GM12801 (cell line): ENCODE measurements around the gene XXYLT1.

ENCODE experiments used
- TF ChIP-seq, protein P1 (sequence below): IDR thresholded peaks from one replicate; pipeline ENCODE4 v1.5.1; 2011; ENCODE audit warnings: control low read depth; ENCODE audit not compliant: insufficient read length; ENCODE audit errors: extremely low read depth

The XXYLT1 gene

DNA sequence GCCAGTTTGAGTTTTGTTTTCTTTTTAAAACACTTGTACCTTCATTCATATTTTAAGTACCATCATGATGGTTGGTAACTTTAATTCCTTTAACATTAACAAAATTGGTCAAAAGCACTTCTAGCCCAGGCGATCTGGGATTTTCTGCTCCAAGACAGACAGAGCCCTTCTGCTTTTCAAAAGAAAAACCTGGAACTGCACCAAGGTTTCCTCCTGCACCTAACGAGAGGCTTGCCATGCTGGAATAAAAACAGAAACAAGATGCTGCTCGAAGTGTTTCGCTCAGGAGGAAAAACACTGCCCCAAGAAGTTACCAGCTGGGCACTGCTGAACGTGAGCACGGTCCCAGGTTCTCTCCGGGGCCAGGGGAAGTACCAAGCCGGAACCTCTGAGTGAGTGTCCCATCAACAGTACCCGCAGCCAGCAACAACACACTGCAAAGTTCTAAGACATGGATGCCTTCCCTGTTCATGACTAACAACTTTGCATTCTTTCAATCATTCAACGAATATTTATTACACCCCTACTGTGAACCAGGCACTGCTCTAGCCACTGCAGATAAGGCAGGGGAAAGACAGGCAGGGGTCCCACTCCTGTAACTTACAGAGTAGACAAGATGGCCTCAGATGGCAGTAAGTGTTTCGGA is 98.8 kb downstream of the XXYLT1 start:
- TF ChIP-seq, protein P1, sequence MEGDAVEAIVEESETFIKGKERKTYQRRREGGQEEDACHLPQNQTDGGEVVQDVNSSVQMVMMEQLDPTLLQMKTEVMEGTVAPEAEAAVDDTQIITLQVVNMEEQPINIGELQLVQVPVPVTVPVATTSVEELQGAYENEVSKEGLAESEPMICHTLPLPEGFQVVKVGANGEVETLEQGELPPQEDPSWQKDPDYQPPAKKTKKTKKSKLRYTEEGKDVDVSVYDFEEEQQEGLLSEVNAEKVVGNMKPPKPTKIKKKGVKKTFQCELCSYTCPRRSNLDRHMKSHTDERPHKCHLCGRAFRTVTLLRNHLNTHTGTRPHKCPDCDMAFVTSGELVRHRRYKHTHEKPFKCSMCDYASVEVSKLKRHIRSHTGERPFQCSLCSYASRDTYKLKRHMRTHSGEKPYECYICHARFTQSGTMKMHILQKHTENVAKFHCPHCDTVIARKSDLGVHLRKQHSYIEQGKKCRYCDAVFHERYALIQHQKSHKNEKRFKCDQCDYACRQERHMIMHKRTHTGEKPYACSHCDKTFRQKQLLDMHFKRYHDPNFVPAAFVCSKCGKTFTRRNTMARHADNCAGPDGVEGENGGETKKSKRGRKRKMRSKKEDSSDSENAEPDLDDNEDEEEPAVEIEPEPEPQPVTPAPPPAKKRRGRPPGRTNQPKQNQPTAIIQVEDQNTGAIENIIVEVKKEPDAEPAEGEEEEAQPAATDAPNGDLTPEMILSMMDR = no peak

GRCh38 chr3:195171093-195171873 is 99.7 kb downstream of the XXYLT1 start:
- TF ChIP-seq, protein P1 = no peak

- TF ChIP-seq, protein P1 = no peak
Observed at GRCh38 chr3:195170496-195170895, 100.5 kb downstream of the XXYLT1 start.

DNA sequence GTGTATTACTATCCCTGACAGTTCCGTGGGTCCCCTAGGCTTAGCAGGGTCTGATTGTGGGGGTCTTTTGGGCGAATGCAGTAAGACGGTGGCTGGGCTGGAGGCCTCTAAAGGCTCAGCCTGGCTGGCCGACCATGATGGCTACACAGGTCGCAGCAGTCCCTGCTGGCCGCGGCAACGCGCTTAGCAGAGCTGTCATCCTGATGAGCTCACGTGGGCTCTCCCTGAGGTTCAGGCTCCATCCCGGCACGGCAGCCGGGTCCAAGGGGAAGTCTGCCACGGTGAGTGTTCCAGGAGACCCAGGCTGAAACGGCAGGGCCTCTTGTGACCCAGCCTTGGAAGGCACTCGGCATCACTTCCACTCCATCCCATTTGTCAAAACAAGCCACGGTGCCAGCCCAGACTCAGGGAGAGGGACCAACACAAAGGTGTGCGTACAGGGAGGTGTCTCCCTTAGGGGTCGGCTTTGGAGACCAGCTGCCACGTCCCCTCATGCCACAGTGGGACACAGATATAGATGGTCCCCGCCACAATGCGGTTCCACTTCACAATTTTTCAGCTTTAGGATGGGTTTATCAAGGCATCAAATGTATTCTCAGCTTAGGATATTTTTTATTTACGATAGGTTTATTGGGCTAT is 101.8 kb downstream of the XXYLT1 start:
- TF ChIP-seq, protein P1 = no peak

DNA sequence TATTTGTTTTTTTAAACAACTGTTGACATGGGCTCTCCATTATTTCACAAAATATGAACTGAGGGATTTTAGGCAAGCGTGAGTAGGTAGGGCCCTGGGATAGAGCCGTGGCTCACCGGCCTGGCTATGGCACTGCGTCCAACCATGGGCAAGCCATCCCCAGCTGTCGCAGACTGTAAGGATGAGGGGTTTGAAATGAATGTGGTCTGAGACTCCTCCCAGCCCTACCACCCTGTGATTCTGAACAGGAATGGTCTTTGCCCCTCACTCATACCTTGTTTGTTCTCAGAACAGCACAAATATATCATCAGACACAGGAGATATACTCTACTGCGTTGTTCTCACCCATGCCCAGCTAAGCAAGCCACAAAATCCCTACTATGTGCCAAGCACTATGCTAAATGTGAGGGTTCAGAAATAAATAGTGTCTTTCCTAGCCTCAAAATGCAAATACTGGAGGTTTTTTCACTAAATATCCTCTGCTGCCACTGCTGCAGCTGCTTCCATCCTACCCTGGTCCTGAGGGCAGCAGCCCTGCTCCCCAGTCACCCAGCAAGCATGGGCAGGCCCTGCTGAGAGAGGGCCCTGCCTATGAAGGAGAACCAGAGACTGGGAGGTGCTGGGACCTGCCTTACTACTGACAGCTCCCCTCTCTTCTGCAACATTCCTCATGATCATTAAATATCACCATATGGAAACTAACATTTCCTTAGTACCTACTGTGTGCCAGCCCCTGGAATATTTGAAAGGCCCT is 102.8 kb downstream of the XXYLT1 start:
- TF ChIP-seq, protein P1 = no peak

DNA sequence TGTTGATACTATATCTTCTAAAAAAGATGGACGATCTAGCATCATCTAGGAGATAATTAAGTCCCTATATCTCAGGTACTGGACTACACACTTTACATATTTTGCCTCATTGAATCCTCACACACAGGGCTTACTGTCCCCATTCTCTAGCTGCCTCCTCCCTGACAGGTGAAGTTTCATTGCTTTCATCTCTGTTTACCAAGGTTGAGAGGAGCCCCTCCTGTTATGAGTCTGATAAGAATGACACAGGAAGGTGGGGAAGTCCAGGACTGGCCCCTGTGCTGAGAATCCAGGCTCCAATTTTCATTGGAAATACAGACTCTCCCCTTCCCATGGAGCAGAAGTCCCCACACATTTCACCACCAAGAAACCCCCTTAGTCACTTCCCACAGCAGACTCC is 105.2 kb downstream of the XXYLT1 start:
- TF ChIP-seq, protein P1 = no peak

- TF ChIP-seq, protein P1 = no peak
Observed at GRCh38 chr3:195165265-195165609, 105.7 kb downstream of the XXYLT1 start.
